ENCODE measurements around the gene CCNYL1. TPM values are rescaled to one million over a fixed set of nuclear protein-coding genes. Genes with fewer than 3 reads are reported as not detected.

CCNYL1 gene
- polyA plus RNA-seq, 1 of the 3 experiments (the other 2 are of a cell fraction) = 8.7 TPM

DNA sequence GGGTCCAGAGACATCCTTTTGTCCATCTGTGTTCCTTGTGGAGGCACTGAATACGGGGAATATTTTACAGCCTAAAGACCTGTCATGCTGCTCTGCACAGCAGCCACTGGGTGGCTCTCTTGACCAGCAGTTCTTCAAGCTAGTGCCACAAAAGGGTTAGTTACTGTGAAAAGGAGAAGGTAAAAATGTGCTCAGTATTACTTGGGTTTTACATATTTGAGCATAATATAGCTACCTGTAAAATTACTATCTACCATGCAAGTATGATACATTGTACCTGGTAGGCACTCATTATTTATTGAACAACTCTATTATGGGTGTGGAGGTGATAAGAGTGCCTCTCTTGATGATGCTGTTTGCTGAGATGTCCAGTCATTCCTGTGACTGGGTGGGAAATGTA lies 34.7 kb downstream of the CCNYL1 start:
- POLR2A ChIA-PET = interaction anchor here (0.6 kb wide), 1 partner anchor 615 kb away, joined by 3 read pairs; no protein-coding TSS in a partner anchor
- DNase-seq = peak; percentile 64

DNA sequence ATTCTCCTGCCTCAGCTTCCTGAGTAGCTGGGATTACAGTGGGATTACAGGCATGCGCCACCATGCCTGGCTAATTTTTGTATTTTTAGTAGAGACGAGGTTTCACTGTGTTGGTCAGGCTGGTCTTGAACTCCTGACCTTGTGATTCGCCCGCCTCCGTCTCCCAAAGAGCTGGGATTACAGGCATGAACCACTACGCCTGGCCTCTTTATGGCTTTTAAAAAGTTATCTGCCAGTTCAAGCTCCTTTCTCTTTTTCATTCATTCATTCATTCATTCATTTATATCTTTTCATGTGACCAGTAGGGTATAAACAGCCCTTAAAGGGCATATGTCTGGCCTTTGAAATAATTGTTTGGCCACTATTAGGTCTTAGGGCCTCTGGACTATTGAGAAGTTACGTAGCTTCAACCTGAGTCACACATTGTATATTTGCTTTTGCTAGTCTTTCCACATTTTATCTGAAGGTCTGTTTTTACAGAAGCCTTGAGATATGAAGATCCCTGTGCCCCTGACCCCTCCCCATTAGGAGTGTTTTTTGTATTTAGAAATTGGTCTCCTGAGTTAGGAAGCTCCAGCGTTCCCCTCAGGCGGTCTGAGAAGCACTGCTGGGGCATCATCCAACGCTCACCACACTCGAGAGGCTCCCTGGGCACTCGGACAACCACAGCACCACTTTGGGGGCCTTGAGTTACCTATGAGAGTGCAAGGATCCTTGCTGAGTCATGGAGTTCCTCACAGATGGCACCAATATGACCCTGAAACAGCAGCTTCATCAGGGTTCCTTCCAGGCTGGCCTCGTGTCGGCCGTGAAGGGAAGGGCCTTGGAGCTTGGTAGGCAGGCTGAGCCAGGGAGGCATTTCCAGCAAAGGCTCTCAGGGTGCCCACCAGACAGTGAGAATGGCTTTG lies 36.5 kb downstream of the CCNYL1 start:
- no peak for DNase-seq
- Histone ChIP-seq H4K20me1 (ENCODE audit: insufficient read depth) (no peaks in the 10 kb centered on the region), H3K36me3 (replicated peaks in 1 of 2; ENCODE audit: control insufficient read depth in 1 of 2, insufficient read depth in 2 of 2, low read length in 1 of 2) (peaks cover 23% of the 10 kb centered on the region in 2 experiments), H3K9ac (no peak overlapping the region), H3K4me2 (no peak overlapping the region), H3K9me3 (no peaks in the 10 kb centered on the region), H3K79me2 (ENCODE audit: insufficient read depth) (no peaks in the 10 kb centered on the region), H3K27me3 (ENCODE audit: insufficient read depth) (no peaks in the 10 kb centered on the region), H3K27ac (ENCODE audit: low read depth in 2 of 2, low read length in 1 of 2) (no peak overlapping the region), H3K9me2 (no peaks in the 10 kb centered on the region), H3K4me3 (ENCODE audit: low read depth in 2 of 2, low read length in 1 of 2) (no peak overlapping the region), H3K4me1 (ENCODE audit: control insufficient read depth in 1 of 2, insufficient read depth in 2 of 2, low read depth in 1 of 2, low read length in 1 of 2) (peaks cover 0 to 20% of the 10 kb centered on the region in 2 experiments; a peak in 2 of 4 replicates), H3F3A (replicated peaks; ENCODE audit: insufficient read depth) (no peaks in the 10 kb centered on the region), H2AFZ (ENCODE audit: low read depth) (no peak overlapping the region)
- WGBS (ENCODE audit: low lambda C conversion rate) = 86% methylated on average over 14 of the region's 15 CpGs
- ChIA-PET POLR2A (interaction anchor here (0.6 kb wide), 1 partner anchor 28 kb away, joined by 4 read pairs; no protein-coding TSS in a partner anchor), CTCF (interaction anchor here (0.8 to 9.5 kb wide), 12 partner anchors 14 to 507 kb away, joined by 3 to 162 read pairs (median 6); partner anchors contain the start of gene IDH1)
- no peak for TF ChIP-seq POLR2AphosphoS5 (IDR thresholded peaks at IDR 0.05; ENCODE audit: low read depth, low read length)
- no peak for TF ChIP-seq TCF12 (IDR thresholded peaks at IDR 0.05)
- TF ChIP-seq GATA2 (CRISPR knock-in tag; IDR thresholded peaks at IDR 0.05) = no peak
- TF ChIP-seq, protein P1, sequence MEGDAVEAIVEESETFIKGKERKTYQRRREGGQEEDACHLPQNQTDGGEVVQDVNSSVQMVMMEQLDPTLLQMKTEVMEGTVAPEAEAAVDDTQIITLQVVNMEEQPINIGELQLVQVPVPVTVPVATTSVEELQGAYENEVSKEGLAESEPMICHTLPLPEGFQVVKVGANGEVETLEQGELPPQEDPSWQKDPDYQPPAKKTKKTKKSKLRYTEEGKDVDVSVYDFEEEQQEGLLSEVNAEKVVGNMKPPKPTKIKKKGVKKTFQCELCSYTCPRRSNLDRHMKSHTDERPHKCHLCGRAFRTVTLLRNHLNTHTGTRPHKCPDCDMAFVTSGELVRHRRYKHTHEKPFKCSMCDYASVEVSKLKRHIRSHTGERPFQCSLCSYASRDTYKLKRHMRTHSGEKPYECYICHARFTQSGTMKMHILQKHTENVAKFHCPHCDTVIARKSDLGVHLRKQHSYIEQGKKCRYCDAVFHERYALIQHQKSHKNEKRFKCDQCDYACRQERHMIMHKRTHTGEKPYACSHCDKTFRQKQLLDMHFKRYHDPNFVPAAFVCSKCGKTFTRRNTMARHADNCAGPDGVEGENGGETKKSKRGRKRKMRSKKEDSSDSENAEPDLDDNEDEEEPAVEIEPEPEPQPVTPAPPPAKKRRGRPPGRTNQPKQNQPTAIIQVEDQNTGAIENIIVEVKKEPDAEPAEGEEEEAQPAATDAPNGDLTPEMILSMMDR (IDR thresholded peaks at IDR 0.05) = no peak
- TF ChIP-seq JUND (IDR thresholded peaks at IDR 0.05) = no peak
- TF ChIP-seq RAD21 (IDR thresholded peaks at IDR 0.05; ENCODE audit: low read length) = no peak
- TF ChIP-seq, protein P2, sequence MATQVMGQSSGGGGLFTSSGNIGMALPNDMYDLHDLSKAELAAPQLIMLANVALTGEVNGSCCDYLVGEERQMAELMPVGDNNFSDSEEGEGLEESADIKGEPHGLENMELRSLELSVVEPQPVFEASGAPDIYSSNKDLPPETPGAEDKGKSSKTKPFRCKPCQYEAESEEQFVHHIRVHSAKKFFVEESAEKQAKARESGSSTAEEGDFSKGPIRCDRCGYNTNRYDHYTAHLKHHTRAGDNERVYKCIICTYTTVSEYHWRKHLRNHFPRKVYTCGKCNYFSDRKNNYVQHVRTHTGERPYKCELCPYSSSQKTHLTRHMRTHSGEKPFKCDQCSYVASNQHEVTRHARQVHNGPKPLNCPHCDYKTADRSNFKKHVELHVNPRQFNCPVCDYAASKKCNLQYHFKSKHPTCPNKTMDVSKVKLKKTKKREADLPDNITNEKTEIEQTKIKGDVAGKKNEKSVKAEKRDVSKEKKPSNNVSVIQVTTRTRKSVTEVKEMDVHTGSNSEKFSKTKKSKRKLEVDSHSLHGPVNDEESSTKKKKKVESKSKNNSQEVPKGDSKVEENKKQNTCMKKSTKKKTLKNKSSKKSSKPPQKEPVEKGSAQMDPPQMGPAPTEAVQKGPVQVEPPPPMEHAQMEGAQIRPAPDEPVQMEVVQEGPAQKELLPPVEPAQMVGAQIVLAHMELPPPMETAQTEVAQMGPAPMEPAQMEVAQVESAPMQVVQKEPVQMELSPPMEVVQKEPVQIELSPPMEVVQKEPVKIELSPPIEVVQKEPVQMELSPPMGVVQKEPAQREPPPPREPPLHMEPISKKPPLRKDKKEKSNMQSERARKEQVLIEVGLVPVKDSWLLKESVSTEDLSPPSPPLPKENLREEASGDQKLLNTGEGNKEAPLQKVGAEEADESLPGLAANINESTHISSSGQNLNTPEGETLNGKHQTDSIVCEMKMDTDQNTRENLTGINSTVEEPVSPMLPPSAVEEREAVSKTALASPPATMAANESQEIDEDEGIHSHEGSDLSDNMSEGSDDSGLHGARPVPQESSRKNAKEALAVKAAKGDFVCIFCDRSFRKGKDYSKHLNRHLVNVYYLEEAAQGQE (IDR thresholded peaks at IDR 0.05; ENCODE audit: low read depth, low read length) = no peak
- no peak for TF ChIP-seq FOSL2 (IDR thresholded peaks at IDR 0.05; ENCODE audit: borderline replicate concordance, low read depth)
- TF ChIP-seq, protein P3, sequence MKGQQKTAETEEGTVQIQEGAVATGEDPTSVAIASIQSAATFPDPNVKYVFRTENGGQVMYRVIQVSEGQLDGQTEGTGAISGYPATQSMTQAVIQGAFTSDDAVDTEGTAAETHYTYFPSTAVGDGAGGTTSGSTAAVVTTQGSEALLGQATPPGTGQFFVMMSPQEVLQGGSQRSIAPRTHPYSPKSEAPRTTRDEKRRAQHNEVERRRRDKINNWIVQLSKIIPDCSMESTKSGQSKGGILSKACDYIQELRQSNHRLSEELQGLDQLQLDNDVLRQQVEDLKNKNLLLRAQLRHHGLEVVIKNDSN (IDR thresholded peaks at IDR 0.05; ENCODE audit: borderline replicate concordance, low read depth) = no peak
- no peak for TF ChIP-seq TAF1 (IDR thresholded peaks at IDR 0.05; ENCODE audit: borderline replicate concordance, low read depth, low read length)
- TF ChIP-seq, protein P4, sequence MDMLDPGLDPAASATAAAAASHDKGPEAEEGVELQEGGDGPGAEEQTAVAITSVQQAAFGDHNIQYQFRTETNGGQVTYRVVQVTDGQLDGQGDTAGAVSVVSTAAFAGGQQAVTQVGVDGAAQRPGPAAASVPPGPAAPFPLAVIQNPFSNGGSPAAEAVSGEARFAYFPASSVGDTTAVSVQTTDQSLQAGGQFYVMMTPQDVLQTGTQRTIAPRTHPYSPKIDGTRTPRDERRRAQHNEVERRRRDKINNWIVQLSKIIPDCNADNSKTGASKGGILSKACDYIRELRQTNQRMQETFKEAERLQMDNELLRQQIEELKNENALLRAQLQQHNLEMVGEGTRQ (IDR thresholded peaks at IDR 0.05; ENCODE audit: borderline replicate concordance, low read depth, low read length) = no peak

More for the DNA sequence above, 34.7 kb downstream of the CCNYL1 start:
- Histone ChIP-seq H3K36me3 (replicated peaks in 1 of 2; ENCODE audit: control insufficient read depth in 1 of 2, insufficient read depth in 2 of 2, low read length in 1 of 2) (peaks cover 23 to 27% of the 10 kb centered on the region in 2 experiments), H3K27ac (ENCODE audit: low read depth in 2 of 2, low read length in 1 of 2) (peak overlapping the region in 1 of 2 experiments; percentile 50; a peak in 2 of 4 replicates), H4K20me1 (ENCODE audit: insufficient read depth) (no peaks in the 10 kb centered on the region), H2AFZ (ENCODE audit: low read depth) (no peak overlapping the region), H3K9me2 (no peaks in the 10 kb centered on the region), H3K79me2 (ENCODE audit: insufficient read depth) (no peaks in the 10 kb centered on the region), H3K4me3 (ENCODE audit: low read depth in 2 of 2, low read length in 1 of 2) (no peak overlapping the region), H3K4me2 (no peak overlapping the region), H3K27me3 (ENCODE audit: insufficient read depth) (no peaks in the 10 kb centered on the region), H3K9me3 (no peaks in the 10 kb centered on the region), H3K4me1 (ENCODE audit: control insufficient read depth in 1 of 2, insufficient read depth in 2 of 2, low read depth in 1 of 2, low read length in 1 of 2) (peaks cover 0 to 20% of the 10 kb centered on the region in 2 experiments; a peak in 2 of 4 replicates), H3K9ac (no peak overlapping the region), H3F3A (replicated peaks; ENCODE audit: insufficient read depth) (no peaks in the 10 kb centered on the region)
- no peak for TF ChIP-seq FOXM1 (IDR thresholded peaks at IDR 0.05; ENCODE audit: low read depth)
- TF ChIP-seq SMC3 (IDR thresholded peaks at IDR 0.05; ENCODE audit: low read depth, low read length) = peak; percentile 97
- no peak for TF ChIP-seq MEF2A (IDR thresholded peaks at IDR 0.05; ENCODE audit: borderline replicate concordance, low read depth)
- TF ChIP-seq RAD21 (IDR thresholded peaks at IDR 0.05; ENCODE audit: low read length) = peak; percentile 99
- TF ChIP-seq, protein P1 (IDR thresholded peaks at IDR 0.05) = peak; percentile 98
- peak; percentile 53 for TF ChIP-seq CHD2 (IDR thresholded peaks at IDR 0.05; ENCODE audit: low read length, partially characterized antibody)
- CTCF ChIA-PET = interaction anchor here (0.6 to 9.5 kb wide), 66 partner anchors 9 to 949 kb away, joined by 3 to 162 read pairs (median 4); partner anchors contain the start of genes CCNYL1, FZD5, IDH1 and METTL21A
- 50% methylated on average over 1 of the region's 1 CpG for WGBS (ENCODE audit: low lambda C conversion rate)

Measured in SK-N-SH (cell line).